Ishikawa (cell line): Measurements from ENCODE around the gene TBC1D22A.

ENCODE experiments used
- CEBPB ChIP-seq: IDR thresholded peaks from 2 replicates; pipeline ENCODE4 v1.6.1; 2012
- EGR1 ChIP-seq: IDR thresholded peaks from 2 replicates; pipeline ENCODE4 v1.6.1; 2012
- EP300 ChIP-seq: IDR thresholded peaks from 2 replicates; pipeline ENCODE4 v1.6.1; 2012; ENCODE audit warnings: borderline replicate concordance
- FOXM1 ChIP-seq: IDR thresholded peaks from 2 replicates; pipeline ENCODE4 v1.6.1; 2012; ENCODE audit warnings: low read depth, borderline replicate concordance
- RAD21 ChIP-seq: IDR thresholded peaks from 2 replicates; pipeline ENCODE4 v1.6.1; 2012; ENCODE audit warnings: low read depth
- TAF1 ChIP-seq: IDR thresholded peaks from 2 replicates; pipeline ENCODE4 v1.6.1; 2012; ENCODE audit warnings: low read depth, mild to moderate bottlenecking
- TF ChIP-seq, protein P1 (sequence below): IDR thresholded peaks from 2 replicates; pipeline ENCODE4 v1.6.1; 2012

DNA sequence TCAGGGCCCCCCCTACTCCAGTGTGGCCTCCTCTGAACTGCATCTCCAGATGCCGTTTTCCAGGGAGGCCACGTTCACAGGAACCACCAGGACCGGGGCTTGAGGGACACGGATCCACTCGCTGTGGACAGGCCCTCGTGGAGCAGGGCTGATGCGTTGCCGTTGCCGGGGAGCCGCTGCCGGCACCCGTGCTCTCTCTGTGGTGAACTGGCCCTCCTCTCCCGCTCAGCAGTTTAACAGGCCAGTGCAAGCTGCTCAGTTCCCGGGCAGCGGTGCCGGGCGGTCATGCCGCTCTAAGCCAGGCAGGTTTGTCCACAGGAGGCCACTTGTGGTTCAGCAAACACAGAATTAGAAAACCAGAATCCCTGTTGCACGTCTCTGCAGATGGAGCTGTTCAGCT is 301.6 kb downstream of the TBC1D22A start:
- TF ChIP-seq TAF1 (no peak), FOXM1 (no peak), EP300 (no peak), RAD21 (no peak), EGR1 (no peak), CEBPB (no peak)
- TF ChIP-seq, protein P1, sequence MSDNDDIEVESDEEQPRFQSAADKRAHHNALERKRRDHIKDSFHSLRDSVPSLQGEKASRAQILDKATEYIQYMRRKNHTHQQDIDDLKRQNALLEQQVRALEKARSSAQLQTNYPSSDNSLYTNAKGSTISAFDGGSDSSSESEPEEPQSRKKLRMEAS: no peak
